GM12891 (cell line): Measurements from ENCODE around the gene TFF1.

Source experiments
- DNase-seq: peaks from one replicate; pipeline ENCODE4 v3.0.0; 2011; ENCODE audit warnings: low spot score; ENCODE audit not compliant: insufficient read length
- FAIRE-seq: peaks from 2 replicates; lab custom pipeline; 2011; peaks lifted over from hg19 to GRCh38; lab: Jason Lieb, UNC
- PAX5 ChIP-seq: IDR thresholded peaks from 2 replicates; pipeline ENCODE4 v1.6.1; 2011; ENCODE audit warnings: low read length, moderate library complexity, mild to moderate bottlenecking; ENCODE audit not compliant: insufficient read depth, severe bottlenecking
- POLR2A ChIP-seq: IDR thresholded peaks from 2 replicates; pipeline ENCODE4 v1.6.1; 2011; ENCODE audit warnings: low read depth, low read length, control low read depth
- POLR2AphosphoS5 ChIP-seq: IDR thresholded peaks from 2 replicates; pipeline ENCODE4 v1.6.1; 2011; ENCODE audit warnings: low read depth, low read length, control low read depth
- POU2F2 ChIP-seq: IDR thresholded peaks from 2 replicates; pipeline ENCODE4 v1.6.1; 2011; ENCODE audit warnings: low read depth, mild to moderate bottlenecking, control low read depth, low read length, moderate library complexity
- SPI1 ChIP-seq: IDR thresholded peaks from 2 replicates; pipeline ENCODE4 v1.6.1; 2011; ENCODE audit warnings: low read depth, low read length, control low read depth
- TAF1 ChIP-seq: IDR thresholded peaks from 2 replicates; pipeline ENCODE4 v1.6.1; 2011; ENCODE audit warnings: low read depth, low read length, control low read depth

TFF1 gene

GRCh38 chr21:42321845-42322244 lies 44.5 kb downstream of the TFF1 start:
- no peak for FAIRE-seq
- no peak for TF ChIP-seq POU2F2
- no peak for TF ChIP-seq PAX5
- TF ChIP-seq SPI1, result no peak
- no peak for TF ChIP-seq POLR2AphosphoS5
- TF ChIP-seq TAF1, result no peak
- TF ChIP-seq POLR2A, result no peak
- DNase-seq, result no peak

- TF ChIP-seq SPI1 (no peak), POLR2AphosphoS5 (no peak), TAF1 (no peak), PAX5 (no peak), POU2F2 (no peak), POLR2A (no peak)
- no peak for DNase-seq
- no peak for FAIRE-seq
These were observed 45.1 kb downstream of the TFF1 start for GRCh38 chr21:42321231-42321630.

GRCh38 chr21:42320791-42321190 lies 45.5 kb downstream of the TFF1 start:
- no peak for FAIRE-seq
- no peak for DNase-seq
- TF ChIP-seq SPI1 (no peak), POU2F2 (no peak)

GRCh38 chr21:42319851-42320572 lies 46.3 kb downstream of the TFF1 start:
- TF ChIP-seq POLR2AphosphoS5 (no peak), TAF1 (no peak), PAX5 (no peak), POLR2A (no peak), SPI1 (no peak), POU2F2 (no peak)
- no peak for FAIRE-seq
- DNase-seq, result no peak

GRCh38 chr21:42319376-42319775 lies 47.0 kb downstream of the TFF1 start:
- peak; percentile 92 for FAIRE-seq

GRCh38 chr21:42317826-42318746 lies 48.2 kb downstream of the TFF1 start:
- DNase-seq, result no peak
- no peak for FAIRE-seq
- TF ChIP-seq PAX5 (no peak), TAF1 (no peak), SPI1 (no peak), POLR2A (no peak), POLR2AphosphoS5 (no peak), POU2F2 (no peak)

More at GRCh38 chr21:42319376-42319775, 47.0 kb downstream of the TFF1 start:
- TF ChIP-seq TAF1 (no peak), PAX5 (no peak), POU2F2 (no peak), POLR2AphosphoS5 (no peak), SPI1 (peak; percentile 60), POLR2A (no peak)
- DNase-seq, result no peak

- TF ChIP-seq POLR2AphosphoS5 (no peak), TAF1 (no peak), POU2F2 (no peak)
- DNase-seq (no peak), FAIRE-seq (no peak)
These were observed 49.0 kb downstream of the TFF1 start for GRCh38 chr21:42317341-42317741.

GRCh38 chr21:42316891-42317290 lies 49.4 kb downstream of the TFF1 start:
- TF ChIP-seq SPI1 (no peak), PAX5 (no peak), POLR2AphosphoS5 (no peak), TAF1 (no peak), POU2F2 (no peak), POLR2A (no peak)
- DNase-seq (no peak), FAIRE-seq (no peak)

GRCh38 chr21:42315296-42315891 lies 50.9 kb downstream of the TFF1 start, which contains the start of gene TFF3:
TSS of gene TFF3 (minus strand) at chr21:42315409. CDS start at chr21:42315374, 35 bp downstream.
- no peak for TF ChIP-seq PAX5
- no peak for TF ChIP-seq POU2F2
- no peak for TF ChIP-seq POLR2A
- TF ChIP-seq POLR2AphosphoS5, result no peak
- TF ChIP-seq SPI1, result no peak
- TF ChIP-seq TAF1, result no peak
- no peak for FAIRE-seq
- DNase-seq, result no peak
